WTC11 (cell line): ENCODE measurements around the gene IQSEC1. TPM values are rescaled to one million over a fixed set of nuclear protein-coding genes. Genes with fewer than 3 reads are reported as not detected.

Experiments used
- ATAC-seq: fragments of 200-7000 bp; cut with Tn5 transposase; 2 replicates; pipeline ENCODE4 v1.10.0; 2021; ENCODE audit warnings: mild to moderate bottlenecking, moderate library complexity
- CTCF ChIA-PET: fragments of 300-600 bp; sonication (Branson Sonifier 250); formaldehyde crosslinking; loops from one replicate; lab custom pipeline; 2021; ENCODE audit warnings: antibody characterized with exemption; lab: Charles Lee
- POLR2A ChIA-PET: fragments of 350-600 bp; sonication (Branson Sonifier 250); formaldehyde crosslinking; loops from one replicate; lab custom pipeline; 2021; ENCODE audit warnings: antibody characterized with exemption; lab: Charles Lee
- DNase-seq: peaks from one replicate; pipeline ENCODE4 v3.0.0; 2021; ENCODE audit warnings: low spot score
- H3K27ac Mint-ChIP-seq: 2 replicates; pipeline ENCODE4 v1.8.0; 2021; ENCODE audit warnings: mixed read lengths
- H3K27me3 Mint-ChIP-seq: 2 replicates; pipeline ENCODE4 v1.8.0; 2021; ENCODE audit warnings: low read depth, mild to moderate bottlenecking, moderate library complexity, mixed read lengths
- H3K36me3 Mint-ChIP-seq: 2 replicates; pipeline ENCODE4 v1.8.0; 2021; ENCODE audit warnings: mixed read lengths
- H3K4me1 Mint-ChIP-seq: 2 replicates; pipeline ENCODE4 v1.8.0; 2022; ENCODE audit warnings: mixed read lengths
- H3K4me3 Mint-ChIP-seq: 2 replicates; pipeline ENCODE4 v1.8.0; 2021; ENCODE audit warnings: mild to moderate bottlenecking, moderate library complexity, mixed read lengths
- H3K9me3 Mint-ChIP-seq: 2 replicates; pipeline ENCODE4 v1.8.0; 2021; ENCODE audit warnings: mixed read lengths
- ATF3 ChIP-seq: sonication (generic); formaldehyde crosslinking; conservative IDR thresholded peaks from 2 replicates; pipeline ENCODE4 v1.8.1; 2022; ENCODE audit warnings: mild to moderate bottlenecking, missing genetic modification reagents
- CBFB ChIP-seq: sonication (generic); formaldehyde crosslinking; IDR thresholded peaks from 2 replicates; pipeline ENCODE4 v1.8.1; 2022; ENCODE audit warnings: mild to moderate bottlenecking, low read depth, missing genetic modification reagents
- E2F5 ChIP-seq: sonication (generic); formaldehyde crosslinking; IDR thresholded peaks from 2 replicates; pipeline ENCODE4 v1.8.1; 2022; ENCODE audit warnings: mild to moderate bottlenecking, moderate library complexity, missing genetic modification reagents
- ELF4 ChIP-seq: sonication (generic); formaldehyde crosslinking; IDR thresholded peaks from 2 replicates; pipeline ENCODE4 v1.8.1; 2022; ENCODE audit warnings: low read depth, mild to moderate bottlenecking, moderate library complexity, missing genetic modification reagents
- ERG ChIP-seq: fragments of 250-450 bp; sonication (Bioruptor Pico); IDR thresholded peaks from 2 replicates; pipeline ENCODE4 v1.8.0; 2021; ENCODE audit warnings: mild to moderate bottlenecking
- FOXP1 ChIP-seq: sonication (generic); formaldehyde crosslinking; IDR thresholded peaks from 2 replicates; pipeline ENCODE4 v1.8.0; 2022; ENCODE audit warnings: missing genetic modification reagents, mild to moderate bottlenecking, moderate library complexity, borderline replicate concordance
- GABPB1 ChIP-seq: sonication (generic); formaldehyde crosslinking; IDR thresholded peaks from 2 replicates; pipeline ENCODE4 v1.8.1; 2023; ENCODE audit warnings: mild to moderate bottlenecking, missing genetic modification reagents
- MAX ChIP-seq: sonication (generic); formaldehyde crosslinking; IDR thresholded peaks from 2 replicates; pipeline ENCODE4 v1.8.0; 2022; ENCODE audit warnings: mild to moderate bottlenecking, missing genetic modification reagents
- MXD4 ChIP-seq: fragments of 250-450 bp; sonication (Bioruptor Pico); IDR thresholded peaks from 2 replicates; pipeline ENCODE4 v1.8.0; 2021; ENCODE audit warnings: mild to moderate bottlenecking, moderate library complexity, borderline replicate concordance
- NR1H2 ChIP-seq: sonication (generic); formaldehyde crosslinking; IDR thresholded peaks from 2 replicates; pipeline ENCODE4 v1.9.0; 2021; ENCODE audit warnings: mild to moderate bottlenecking, moderate library complexity, missing genetic modification reagents
- PRDM15 ChIP-seq: sonication (generic); formaldehyde crosslinking; IDR thresholded peaks from 2 replicates; pipeline ENCODE4 v1.8.0; 2022; ENCODE audit warnings: missing genetic modification reagents
- PRRX2 ChIP-seq: fragments of 250-450 bp; sonication (Bioruptor Pico); IDR thresholded peaks from 2 replicates; pipeline ENCODE4 v1.8.0; 2021; ENCODE audit warnings: mild to moderate bottlenecking
- RORB ChIP-seq: fragments of 250-450 bp; sonication (Bioruptor Pico); IDR thresholded peaks from 2 replicates; pipeline ENCODE4 v1.9.0; 2021; ENCODE audit warnings: mild to moderate bottlenecking
- ZBTB43 ChIP-seq: sonication (generic); formaldehyde crosslinking; IDR thresholded peaks from 2 replicates; pipeline ENCODE4 v1.8.1; 2023; ENCODE audit warnings: mild to moderate bottlenecking, missing genetic modification reagents
- ZNF138 ChIP-seq: sonication (generic); formaldehyde crosslinking; conservative IDR thresholded peaks from 2 replicates; pipeline ENCODE4 v1.8.1; 2022; ENCODE audit warnings: mild to moderate bottlenecking, moderate library complexity, missing genetic modification reagents
- ZNF416 ChIP-seq: fragments of 250-450 bp; sonication (Bioruptor Pico); IDR thresholded peaks from 2 replicates; pipeline ENCODE4 v1.9.0; 2021; ENCODE audit warnings: mild to moderate bottlenecking, inconsistent platforms
- ZNF512 ChIP-seq: sonication (generic); formaldehyde crosslinking; IDR thresholded peaks from 2 replicates; pipeline ENCODE4 v1.8.1; 2022; ENCODE audit warnings: missing genetic modification reagents, borderline replicate concordance
- ZNF532 ChIP-seq: fragments of 250-450 bp; sonication (Bioruptor Pico); IDR thresholded peaks from 2 replicates; pipeline ENCODE4 v1.9.0; 2021; ENCODE audit warnings: mild to moderate bottlenecking, borderline replicate concordance
- total RNA-seq: library from RNA; stranded (reverse); gene quantifications from 3 replicates; pipeline ENCODE4 v1.2.3, GENCODE V29; 2021

IQSEC1 gene
- total RNA-seq, 1 experiment from 2014 or later, result 35.0 TPM

- POLR2A ChIA-PET, result no interaction called here
- no peaks in the 10 kb centered on the region for H3K9me3 Mint-ChIP-seq
- TF ChIP-seq ERG (CRISPR knock-in tag), result no peak
- no peak for TF ChIP-seq ZBTB43 (CRISPR knock-in tag)
- TF ChIP-seq, all 79 proteins: peak for 0
- Mint-ChIP-seq H3K27ac (no peak overlapping the region; the same call in 1 of the 2 replicates), H3K4me3 (no peak overlapping the region), H3K36me3 (no peaks in the 10 kb centered on the region), H3K4me1 (peaks cover 8% of the 10 kb centered on the region), H3K27me3 (peaks cover 2% of the 10 kb centered on the region; the same call in 1 of the 2 replicates)
- CTCF ChIA-PET, result interaction anchor here (1.4 to 1.6 kb wide), 3 partner anchors 12 to 39 kb away, joined by 3 to 4 read pairs (median 4); no protein-coding TSS in a partner anchor
- DNase-seq (no peak), ATAC-seq (no peak)
These were observed 39.0 kb downstream of the IQSEC1 start for GRCh38 chr3:13034109-13034800.

GRCh38 chr3:13032206-13032605 is 41.0 kb downstream of the IQSEC1 start:
- POLR2A ChIA-PET, result no interaction called here
- no peak overlapping the region for H3K27ac Mint-ChIP-seq
- TF ChIP-seq FOXP1 (no peak), MAX (CRISPR knock-in tag) (no peak), CBFB (CRISPR knock-in tag) (no peak), ELF4 (CRISPR knock-in tag) (no peak), ZNF512 (CRISPR knock-in tag) (no peak), GABPB1 (CRISPR knock-in tag) (no peak), ZBTB43 (CRISPR knock-in tag) (no peak), NR1H2 (CRISPR knock-in tag) (no peak), PRDM15 (CRISPR knock-in tag) (no peak), MXD4 (CRISPR knock-in tag) (no peak), PRRX2 (CRISPR knock-in tag) (no peak), ZNF138 (CRISPR knock-in tag) (no peak), RORB (CRISPR knock-in tag) (no peak), ATF3 (CRISPR knock-in tag) (no peak), E2F5 (CRISPR knock-in tag) (no peak), ZNF532 (no peak), ZNF416 (CRISPR knock-in tag) (no peak)

More at GRCh38 chr3:13032206-13032605, 41.0 kb downstream of the IQSEC1 start:
- CTCF ChIA-PET, result interaction anchor here (1.0 kb wide), 1 partner anchor 164 kb away, joined by 3 read pairs; no protein-coding TSS in a partner anchor
- no peaks in the 10 kb centered on the region for H3K9me3 Mint-ChIP-seq
- H3K4me3 Mint-ChIP-seq, result no peak overlapping the region
- H3K27me3 Mint-ChIP-seq, result peaks cover 2% of the 10 kb centered on the region; the same call in 1 of the 2 replicates
- ATAC-seq (no peak), DNase-seq (no peak)
- peaks cover 8% of the 10 kb centered on the region for H3K4me1 Mint-ChIP-seq
- no peaks in the 10 kb centered on the region for H3K36me3 Mint-ChIP-seq
